Measurements from ENCODE around the gene KPNA6. TPM values are rescaled to one million over a fixed set of nuclear protein-coding genes. Genes with fewer than 3 reads are reported as not detected.

Gene KPNA6
- total and polyA plus RNA-seq, 9 of the 15 experiments (the other 6 are each of a cell fraction or from before 2014, with no cell fraction given) = 20.1 to 54.6 (median 32.2) TPM

DNA sequence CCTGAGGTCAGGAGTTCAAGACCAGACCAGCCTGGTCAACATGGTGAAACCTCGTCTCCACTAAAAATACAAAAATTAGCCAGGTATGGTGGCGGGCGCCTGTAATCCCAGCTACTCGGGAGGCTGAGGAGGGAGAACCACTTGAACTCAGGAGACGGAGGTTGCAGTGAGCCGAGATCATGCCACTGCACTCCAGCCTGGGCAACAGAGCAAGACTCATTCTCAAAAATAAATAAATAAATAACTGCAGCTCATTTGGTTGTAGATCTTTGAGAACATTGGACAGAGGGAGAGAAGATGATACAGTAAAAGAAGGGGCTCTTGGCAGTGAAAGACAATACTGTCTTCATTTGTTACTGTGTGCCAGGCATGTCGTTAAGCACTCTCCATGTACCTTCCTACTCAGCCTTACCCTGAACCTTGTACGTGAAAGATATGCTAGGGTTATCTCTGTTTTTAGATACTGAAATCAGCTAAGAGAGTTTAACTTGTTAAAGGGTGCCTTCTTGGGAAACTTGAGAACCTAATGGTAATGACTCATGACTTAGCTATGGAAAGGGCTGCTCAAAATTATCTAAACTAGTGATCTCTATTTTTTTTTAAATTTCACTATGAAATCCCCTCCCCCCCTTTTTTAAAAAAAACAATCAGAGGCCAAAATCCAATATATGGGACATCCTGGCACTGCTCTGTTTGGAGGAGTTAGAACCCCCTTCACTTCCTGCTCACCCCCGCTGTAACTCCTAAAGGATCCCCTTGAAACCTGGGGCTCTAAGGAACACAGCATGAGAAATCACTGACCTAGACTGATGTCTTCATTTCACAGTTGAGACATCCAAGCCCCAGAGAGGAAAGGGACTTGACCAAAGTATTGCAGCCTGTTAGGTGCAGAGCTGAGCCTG lies 6.8 kb upstream of the KPNA6 start:
- Histone ChIP-seq H3K9me1 (ENCODE audit: control insufficient read depth, insufficient read depth, low read length) (no peaks in the 10 kb centered on the region), H3K27ac (ENCODE audit: extremely low read depth, low read depth, low read length) (peak overlapping the region; percentile 57; the same call in 2 of the 3 replicates), H3K9me3 (replicated peaks; ENCODE audit: control insufficient read depth, insufficient read depth, low read depth, low read length) (no peaks in the 10 kb centered on the region), H3K4me1 (replicated peaks in 1 of 2; ENCODE audit: control insufficient read depth in 2 of 2, insufficient read depth in 2 of 2, low read length in 2 of 2) (peaks cover 16 to 32% of the 10 kb centered on the region in 2 experiments; a peak in 4 of 5 replicates), H3K4me3 (no peak overlapping the region), H2AFZ (ENCODE audit: low read depth, low read length) (no peak overlapping the region), H3K9ac (ENCODE audit: insufficient read depth in 1 of 2, low read depth in 2 of 2, low read length in 2 of 2) (no peak overlapping the region), H3K36me3 (ENCODE audit: control insufficient read depth, insufficient read depth, low read length) (peaks cover 39% of the 10 kb centered on the region; the same call in 2 of the 3 replicates), H3K79me2 (ENCODE audit: control insufficient read depth, insufficient read depth, low read length) (no peaks in the 10 kb centered on the region), H4K20me1 (replicated peaks; ENCODE audit: control insufficient read depth, insufficient read depth, low read length) (no peaks in the 10 kb centered on the region), H3K4me2 (ENCODE audit: insufficient read depth, low read length) (0 out of 2 replicates have a peak overlapping the region, but pooled peaks have one; percentile 32), H3K27me3 (ENCODE audit: control insufficient read depth in 2 of 2, insufficient read depth in 2 of 2, low read length in 2 of 2) (no peaks in the 10 kb centered on the region)
- DNase-seq (ENCODE audit: extremely low read depth in 1 of 4, low spot score in 3 of 4) (peak; percentile 43 to 65 (median 49)), FAIRE-seq (no peak), ATAC-seq (peak; percentile 39)
- ChIA-PET CTCF (ENCODE audit: low intra/inter-chr PET ratio) (interaction anchor here (0.5 to 0.6 kb wide), 3 partner anchors 34 to 99 kb away, joined by 3 to 5 read pairs (median 4); partner anchors contain the start of gene CCDC28B), POLR2A (interaction anchor here (0.6 to 1.4 kb wide), 10 partner anchors 9 to 163 kb away, joined by 3 to 4 read pairs (median 4); partner anchors contain the start of gene PTP4A2)
- BruUV-seq (replicated peaks) = TSS peak; percentile 38
- in situ Hi-C loops (cut with MboI) = no loop called here
- 73% methylated on average over 9 of the region's 9 CpGs for WGBS (ENCODE audit: insufficient coverage, low coverage, missing lambda C conversion rate)
- intact Hi-C loops (cut with micrococcal nuclease) = no loop called here
- TF ChIP-seq ZNF140 (CRISPR knock-in tag; IDR thresholded peaks at IDR 0.05) (no peak), TAL1 (IDR thresholded peaks at IDR 0.05) (peak; percentile 16; the same call in 1 of the 2 replicates), ZNF644 (tag; IDR thresholded peaks at IDR 0.05; ENCODE audit: low read depth) (peak; percentile 67; the same call in 1 of the 2 replicates), NBN (IDR thresholded peaks at IDR 0.05; ENCODE audit: low read depth) (peak; percentile 28; the same call in 1 of the 2 replicates), MAZ (CRISPR knock-in tag; conservative IDR thresholded peaks at IDR 0.05 in 1 of 2, IDR thresholded peaks at IDR 0.05 in 1 of 2) (0 out of 4 replicates have a peak, but pooled peaks of 1 of the 2 experiments have one; percentile 38), HDGF (IDR thresholded peaks at IDR 0.05) (0 out of 2 replicates have a peak, but pooled peaks have one; percentile 38), TEAD1 (CRISPR knock-in tag; IDR thresholded peaks at IDR 0.05) (peak; percentile 45 to 84; a peak in 3 of 4 replicates), ZFP30 (CRISPR knock-in tag; IDR thresholded peaks at IDR 0.05; ENCODE audit: borderline replicate concordance) (0 out of 2 replicates have a peak, but pooled peaks have one; percentile 1), RBBP5 (IDR thresholded peaks at IDR 0.05; ENCODE audit: borderline replicate concordance, insufficient read depth, low read length, poor library complexity, severe bottlenecking) (peak; percentile 35), DPF2 (IDR thresholded peaks at IDR 0.05) (peak; percentile 85), SMARCA4 (IDR thresholded peaks at IDR 0.05) (peak; percentile 80)
- TF ChIP-seq, protein P1, sequence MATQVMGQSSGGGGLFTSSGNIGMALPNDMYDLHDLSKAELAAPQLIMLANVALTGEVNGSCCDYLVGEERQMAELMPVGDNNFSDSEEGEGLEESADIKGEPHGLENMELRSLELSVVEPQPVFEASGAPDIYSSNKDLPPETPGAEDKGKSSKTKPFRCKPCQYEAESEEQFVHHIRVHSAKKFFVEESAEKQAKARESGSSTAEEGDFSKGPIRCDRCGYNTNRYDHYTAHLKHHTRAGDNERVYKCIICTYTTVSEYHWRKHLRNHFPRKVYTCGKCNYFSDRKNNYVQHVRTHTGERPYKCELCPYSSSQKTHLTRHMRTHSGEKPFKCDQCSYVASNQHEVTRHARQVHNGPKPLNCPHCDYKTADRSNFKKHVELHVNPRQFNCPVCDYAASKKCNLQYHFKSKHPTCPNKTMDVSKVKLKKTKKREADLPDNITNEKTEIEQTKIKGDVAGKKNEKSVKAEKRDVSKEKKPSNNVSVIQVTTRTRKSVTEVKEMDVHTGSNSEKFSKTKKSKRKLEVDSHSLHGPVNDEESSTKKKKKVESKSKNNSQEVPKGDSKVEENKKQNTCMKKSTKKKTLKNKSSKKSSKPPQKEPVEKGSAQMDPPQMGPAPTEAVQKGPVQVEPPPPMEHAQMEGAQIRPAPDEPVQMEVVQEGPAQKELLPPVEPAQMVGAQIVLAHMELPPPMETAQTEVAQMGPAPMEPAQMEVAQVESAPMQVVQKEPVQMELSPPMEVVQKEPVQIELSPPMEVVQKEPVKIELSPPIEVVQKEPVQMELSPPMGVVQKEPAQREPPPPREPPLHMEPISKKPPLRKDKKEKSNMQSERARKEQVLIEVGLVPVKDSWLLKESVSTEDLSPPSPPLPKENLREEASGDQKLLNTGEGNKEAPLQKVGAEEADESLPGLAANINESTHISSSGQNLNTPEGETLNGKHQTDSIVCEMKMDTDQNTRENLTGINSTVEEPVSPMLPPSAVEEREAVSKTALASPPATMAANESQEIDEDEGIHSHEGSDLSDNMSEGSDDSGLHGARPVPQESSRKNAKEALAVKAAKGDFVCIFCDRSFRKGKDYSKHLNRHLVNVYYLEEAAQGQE (IDR thresholded peaks at IDR 0.05; ENCODE audit: borderline replicate concordance) = peak; percentile 32; the same call in 1 of the 2 replicates
- TF ChIP-seq, protein P1 (CRISPR knock-in tag; IDR thresholded peaks at IDR 0.05; ENCODE audit: low read depth) = no peak
